OCI-LY3 (cell line): Measurements from ENCODE around the gene DAP3.

Experiments used
- CTCF ChIP-seq: fragments of 200-600, 300-600 bp; sonication (generic); IDR thresholded peaks from 2 replicates; pipeline ENCODE4 v1.5.1; 2014; ENCODE audit warnings: antibody characterized with exemption, low read length, low read depth
- EZH2phosphoT487 ChIP-seq: fragments of 200-600 bp; shearing (Covaris generic); IDR thresholded peaks from 2 replicates; pipeline ENCODE4 v1.6.1; 2018; ENCODE audit warnings: antibody characterized with exemption, mixed run types, low read depth

DNA sequence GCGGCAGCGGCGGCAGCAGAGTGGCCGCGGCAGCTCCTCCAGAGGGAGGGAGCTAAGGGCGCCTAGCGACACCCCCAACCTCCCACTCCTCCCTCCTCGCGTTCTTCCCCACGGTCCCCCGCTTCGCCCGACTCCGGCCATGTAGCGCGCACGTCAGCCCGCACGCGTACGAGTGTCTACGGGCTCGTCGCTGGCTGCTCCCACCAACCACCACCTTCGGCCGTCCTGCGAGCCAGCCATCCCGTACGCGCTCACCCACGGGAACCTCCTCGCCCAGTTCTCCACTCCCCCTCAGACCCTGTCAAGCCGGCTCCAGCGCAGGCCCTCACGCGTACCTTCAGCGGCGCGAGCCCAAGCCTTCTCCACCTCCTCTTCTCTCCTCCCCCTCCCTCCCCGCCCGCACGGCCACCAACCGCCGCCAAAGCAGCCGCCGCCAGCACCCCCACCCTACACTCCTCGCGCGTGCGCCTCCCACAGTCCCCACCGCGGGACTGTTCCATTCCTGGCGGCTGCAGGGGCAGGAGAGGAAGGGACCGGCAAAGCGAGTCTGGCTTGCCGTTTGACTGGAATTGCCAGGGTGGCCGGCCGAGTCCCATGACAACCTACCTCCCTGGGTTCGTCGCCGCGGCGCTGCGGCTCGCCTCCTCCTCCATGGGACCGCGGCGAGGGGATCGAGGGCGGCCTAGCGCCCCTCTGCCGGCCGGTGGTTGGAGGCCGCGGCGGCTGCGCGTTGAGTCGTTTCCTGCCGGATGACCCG is 389 bp upstream of the DAP3 start, which contains the start of gene YY1AP1:
- TF ChIP-seq EZH2phosphoT487 (no peak), CTCF (no peak)
